ENCODE measurements around the gene PSMA5. TPM values are rescaled to one million over a fixed set of nuclear protein-coding genes. Genes with fewer than 3 reads are reported as not detected.

PSMA5 gene
- total and polyA plus RNA-seq, 2 of the 13 experiments (the other 11 are each of a cell fraction or from before 2014, with no cell fraction given), result 140 to 169 TPM

- TF ChIP-seq, protein P1, sequence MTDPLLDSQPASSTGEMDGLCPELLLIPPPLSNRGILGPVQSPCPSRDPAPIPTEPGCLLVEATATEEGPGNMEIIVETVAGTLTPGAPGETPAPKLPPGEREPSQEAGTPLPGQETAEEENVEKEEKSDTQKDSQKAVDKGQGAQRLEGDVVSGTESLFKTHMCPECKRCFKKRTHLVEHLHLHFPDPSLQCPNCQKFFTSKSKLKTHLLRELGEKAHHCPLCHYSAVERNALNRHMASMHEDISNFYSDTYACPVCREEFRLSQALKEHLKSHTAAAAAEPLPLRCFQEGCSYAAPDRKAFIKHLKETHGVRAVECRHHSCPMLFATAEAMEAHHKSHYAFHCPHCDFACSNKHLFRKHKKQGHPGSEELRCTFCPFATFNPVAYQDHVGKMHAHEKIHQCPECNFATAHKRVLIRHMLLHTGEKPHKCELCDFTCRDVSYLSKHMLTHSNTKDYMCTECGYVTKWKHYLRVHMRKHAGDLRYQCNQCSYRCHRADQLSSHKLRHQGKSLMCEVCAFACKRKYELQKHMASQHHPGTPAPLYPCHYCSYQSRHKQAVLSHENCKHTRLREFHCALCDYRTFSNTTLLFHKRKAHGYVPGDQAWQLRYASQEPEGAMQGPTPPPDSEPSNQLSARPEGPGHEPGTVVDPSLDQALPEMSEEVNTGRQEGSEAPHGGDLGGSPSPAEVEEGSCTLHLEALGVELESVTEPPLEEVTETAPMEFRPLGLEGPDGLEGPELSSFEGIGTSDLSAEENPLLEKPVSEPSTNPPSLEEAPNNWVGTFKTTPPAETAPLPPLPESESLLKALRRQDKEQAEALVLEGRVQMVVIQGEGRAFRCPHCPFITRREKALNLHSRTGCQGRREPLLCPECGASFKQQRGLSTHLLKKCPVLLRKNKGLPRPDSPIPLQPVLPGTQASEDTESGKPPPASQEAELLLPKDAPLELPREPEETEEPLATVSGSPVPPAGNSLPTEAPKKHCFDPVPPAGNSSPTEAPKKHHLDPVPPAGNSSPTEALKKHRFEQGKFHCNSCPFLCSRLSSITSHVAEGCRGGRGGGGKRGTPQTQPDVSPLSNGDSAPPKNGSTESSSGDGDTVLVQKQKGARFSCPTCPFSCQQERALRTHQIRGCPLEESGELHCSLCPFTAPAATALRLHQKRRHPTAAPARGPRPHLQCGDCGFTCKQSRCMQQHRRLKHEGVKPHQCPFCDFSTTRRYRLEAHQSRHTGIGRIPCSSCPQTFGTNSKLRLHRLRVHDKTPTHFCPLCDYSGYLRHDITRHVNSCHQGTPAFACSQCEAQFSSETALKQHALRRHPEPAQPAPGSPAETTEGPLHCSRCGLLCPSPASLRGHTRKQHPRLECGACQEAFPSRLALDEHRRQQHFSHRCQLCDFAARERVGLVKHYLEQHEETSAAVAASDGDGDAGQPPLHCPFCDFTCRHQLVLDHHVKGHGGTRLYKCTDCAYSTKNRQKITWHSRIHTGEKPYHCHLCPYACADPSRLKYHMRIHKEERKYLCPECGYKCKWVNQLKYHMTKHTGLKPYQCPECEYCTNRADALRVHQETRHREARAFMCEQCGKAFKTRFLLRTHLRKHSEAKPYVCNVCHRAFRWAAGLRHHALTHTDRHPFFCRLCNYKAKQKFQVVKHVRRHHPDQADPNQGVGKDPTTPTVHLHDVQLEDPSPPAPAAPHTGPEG (CRISPR knock-in tag; IDR thresholded peaks at IDR 0.05), result no peak; the same call in 1 of the 2 replicates
- TF ChIP-seq, protein P2, sequence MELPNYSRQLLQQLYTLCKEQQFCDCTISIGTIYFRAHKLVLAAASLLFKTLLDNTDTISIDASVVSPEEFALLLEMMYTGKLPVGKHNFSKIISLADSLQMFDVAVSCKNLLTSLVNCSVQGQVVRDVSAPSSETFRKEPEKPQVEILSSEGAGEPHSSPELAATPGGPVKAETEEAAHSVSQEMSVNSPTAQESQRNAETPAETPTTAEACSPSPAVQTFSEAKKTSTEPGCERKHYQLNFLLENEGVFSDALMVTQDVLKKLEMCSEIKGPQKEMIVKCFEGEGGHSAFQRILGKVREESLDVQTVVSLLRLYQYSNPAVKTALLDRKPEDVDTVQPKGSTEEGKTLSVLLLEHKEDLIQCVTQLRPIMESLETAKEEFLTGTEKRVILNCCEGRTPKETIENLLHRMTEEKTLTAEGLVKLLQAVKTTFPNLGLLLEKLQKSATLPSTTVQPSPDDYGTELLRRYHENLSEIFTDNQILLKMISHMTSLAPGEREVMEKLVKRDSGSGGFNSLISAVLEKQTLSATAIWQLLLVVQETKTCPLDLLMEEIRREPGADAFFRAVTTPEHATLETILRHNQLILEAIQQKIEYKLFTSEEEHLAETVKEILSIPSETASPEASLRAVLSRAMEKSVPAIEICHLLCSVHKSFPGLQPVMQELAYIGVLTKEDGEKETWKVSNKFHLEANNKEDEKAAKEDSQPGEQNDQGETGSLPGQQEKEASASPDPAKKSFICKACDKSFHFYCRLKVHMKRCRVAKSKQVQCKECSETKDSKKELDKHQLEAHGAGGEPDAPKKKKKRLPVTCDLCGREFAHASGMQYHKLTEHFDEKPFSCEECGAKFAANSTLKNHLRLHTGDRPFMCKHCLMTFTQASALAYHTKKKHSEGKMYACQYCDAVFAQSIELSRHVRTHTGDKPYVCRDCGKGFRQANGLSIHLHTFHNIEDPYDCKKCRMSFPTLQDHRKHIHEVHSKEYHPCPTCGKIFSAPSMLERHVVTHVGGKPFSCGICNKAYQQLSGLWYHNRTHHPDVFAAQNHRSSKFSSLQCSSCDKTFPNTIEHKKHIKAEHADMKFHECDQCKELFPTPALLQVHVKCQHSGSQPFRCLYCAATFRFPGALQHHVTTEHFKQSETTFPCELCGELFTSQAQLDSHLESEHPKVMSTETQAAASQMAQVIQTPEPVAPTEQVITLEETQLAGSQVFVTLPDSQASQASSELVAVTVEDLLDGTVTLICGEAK (IDR thresholded peaks at IDR 0.05), result no peak
- TF ChIP-seq, protein P2 (CRISPR knock-in tag; IDR thresholded peaks at IDR 0.05), result peak; percentile 40; the same call in 1 of the 2 replicates
- TF ChIP-seq, protein P3, sequence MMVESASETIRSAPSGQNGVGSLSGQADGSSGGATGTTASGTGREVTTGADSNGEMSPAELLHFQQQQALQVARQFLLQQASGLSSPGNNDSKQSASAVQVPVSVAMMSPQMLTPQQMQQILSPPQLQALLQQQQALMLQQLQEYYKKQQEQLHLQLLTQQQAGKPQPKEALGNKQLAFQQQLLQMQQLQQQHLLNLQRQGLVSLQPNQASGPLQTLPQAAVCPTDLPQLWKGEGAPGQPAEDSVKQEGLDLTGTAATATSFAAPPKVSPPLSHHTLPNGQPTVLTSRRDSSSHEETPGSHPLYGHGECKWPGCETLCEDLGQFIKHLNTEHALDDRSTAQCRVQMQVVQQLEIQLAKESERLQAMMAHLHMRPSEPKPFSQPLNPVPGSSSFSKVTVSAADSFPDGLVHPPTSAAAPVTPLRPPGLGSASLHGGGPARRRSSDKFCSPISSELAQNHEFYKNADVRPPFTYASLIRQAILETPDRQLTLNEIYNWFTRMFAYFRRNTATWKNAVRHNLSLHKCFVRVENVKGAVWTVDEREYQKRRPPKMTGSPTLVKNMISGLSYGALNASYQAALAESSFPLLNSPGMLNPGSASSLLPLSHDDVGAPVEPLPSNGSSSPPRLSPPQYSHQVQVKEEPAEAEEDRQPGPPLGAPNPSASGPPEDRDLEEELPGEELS (CRISPR knock-in tag; IDR thresholded peaks at IDR 0.05), result no peak
- 0 out of 2 replicates have a peak, but pooled peaks have one; percentile 28 for TF ChIP-seq ZNF547 (CRISPR knock-in tag; IDR thresholded peaks at IDR 0.05)
Observed at GRCh38 chr1:109426281-109427170, at the start of gene PSMA5 (continued).
